KMS-11 (cell line): ENCODE data around the gene PAPPA2.
"Not testable (repeated sequence)": the region's sequence is repeated elsewhere in the genome, so short reads cannot be mapped to it uniquely, and the experiment has no call there.

Source experiments
- H2AFZ ChIP-seq: fragments of 200-600 bp; sonication (generic); 2 replicates; pipeline ENCODE4 v1.6.1; 2016; ENCODE audit warnings: antibody characterized with exemption, mixed run types, low read depth
- H3K27ac ChIP-seq: fragments of 200-600 bp; sonication (generic); 2 replicates; pipeline ENCODE4 v1.6.1; 2016; ENCODE audit warnings: mild to moderate bottlenecking, mixed run types
- H3K27me3 ChIP-seq: fragments of 200-600 bp; sonication (generic); 2 replicates; pipeline ENCODE4 v1.6.1; 2017; ENCODE audit warnings: mild to moderate bottlenecking, low read depth, mixed run types, moderate library complexity; ENCODE audit not compliant: insufficient read depth
- H3K36me3 ChIP-seq: fragments of 200-600 bp; sonication (generic); 2 replicates; pipeline ENCODE4 v1.6.1; 2017; ENCODE audit warnings: mild to moderate bottlenecking, mixed run types; ENCODE audit not compliant: insufficient read depth
- H3K4me1 ChIP-seq: fragments of 200-600 bp; sonication (generic); 2 replicates; pipeline ENCODE4 v1.6.1; 2016; ENCODE audit warnings: mild to moderate bottlenecking, low read depth, mixed run types; ENCODE audit not compliant: poor library complexity, severe bottlenecking
- H3K4me2 ChIP-seq: fragments of 200-600 bp; sonication (generic); 2 replicates; pipeline ENCODE4 v1.7.0; 2016; ENCODE audit warnings: mild to moderate bottlenecking, mixed run types
- H3K4me3 ChIP-seq: fragments of 200-600 bp; sonication (generic); IDR thresholded peaks from 2 replicates; pipeline ENCODE4 v1.6.1; 2017; ENCODE audit warnings: low read depth, low read length, mixed read lengths; ENCODE audit not compliant: insufficient read depth
- H3K79me2 ChIP-seq: fragments of 200-600 bp; sonication (generic); 2 replicates; pipeline ENCODE4 v1.6.1; 2016; ENCODE audit warnings: low read depth, mixed run types; ENCODE audit not compliant: insufficient read depth
- H3K9ac ChIP-seq: fragments of 200-600 bp; sonication (generic); 2 replicates; pipeline ENCODE4 v1.6.1; 2016; ENCODE audit warnings: mild to moderate bottlenecking, mixed run types
- H4K20me1 ChIP-seq: fragments of 200-600 bp; sonication (generic); 2 replicates; pipeline ENCODE4 v1.6.1; 2016; ENCODE audit warnings: mild to moderate bottlenecking, mixed run types; ENCODE audit not compliant: insufficient read depth
- CTCF ChIP-seq: fragments of 200-600 bp; sonication (generic); conservative IDR thresholded peaks from 2 replicates; pipeline ENCODE4 v1.6.1; 2017; ENCODE audit warnings: low read depth, mild to moderate bottlenecking, antibody characterized with exemption, low read length, moderate library complexity, mixed read lengths

Gene PAPPA2, protein sequence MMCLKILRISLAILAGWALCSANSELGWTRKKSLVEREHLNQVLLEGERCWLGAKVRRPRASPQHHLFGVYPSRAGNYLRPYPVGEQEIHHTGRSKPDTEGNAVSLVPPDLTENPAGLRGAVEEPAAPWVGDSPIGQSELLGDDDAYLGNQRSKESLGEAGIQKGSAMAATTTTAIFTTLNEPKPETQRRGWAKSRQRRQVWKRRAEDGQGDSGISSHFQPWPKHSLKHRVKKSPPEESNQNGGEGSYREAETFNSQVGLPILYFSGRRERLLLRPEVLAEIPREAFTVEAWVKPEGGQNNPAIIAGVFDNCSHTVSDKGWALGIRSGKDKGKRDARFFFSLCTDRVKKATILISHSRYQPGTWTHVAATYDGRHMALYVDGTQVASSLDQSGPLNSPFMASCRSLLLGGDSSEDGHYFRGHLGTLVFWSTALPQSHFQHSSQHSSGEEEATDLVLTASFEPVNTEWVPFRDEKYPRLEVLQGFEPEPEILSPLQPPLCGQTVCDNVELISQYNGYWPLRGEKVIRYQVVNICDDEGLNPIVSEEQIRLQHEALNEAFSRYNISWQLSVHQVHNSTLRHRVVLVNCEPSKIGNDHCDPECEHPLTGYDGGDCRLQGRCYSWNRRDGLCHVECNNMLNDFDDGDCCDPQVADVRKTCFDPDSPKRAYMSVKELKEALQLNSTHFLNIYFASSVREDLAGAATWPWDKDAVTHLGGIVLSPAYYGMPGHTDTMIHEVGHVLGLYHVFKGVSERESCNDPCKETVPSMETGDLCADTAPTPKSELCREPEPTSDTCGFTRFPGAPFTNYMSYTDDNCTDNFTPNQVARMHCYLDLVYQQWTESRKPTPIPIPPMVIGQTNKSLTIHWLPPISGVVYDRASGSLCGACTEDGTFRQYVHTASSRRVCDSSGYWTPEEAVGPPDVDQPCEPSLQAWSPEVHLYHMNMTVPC (N-terminal part only)

DNA sequence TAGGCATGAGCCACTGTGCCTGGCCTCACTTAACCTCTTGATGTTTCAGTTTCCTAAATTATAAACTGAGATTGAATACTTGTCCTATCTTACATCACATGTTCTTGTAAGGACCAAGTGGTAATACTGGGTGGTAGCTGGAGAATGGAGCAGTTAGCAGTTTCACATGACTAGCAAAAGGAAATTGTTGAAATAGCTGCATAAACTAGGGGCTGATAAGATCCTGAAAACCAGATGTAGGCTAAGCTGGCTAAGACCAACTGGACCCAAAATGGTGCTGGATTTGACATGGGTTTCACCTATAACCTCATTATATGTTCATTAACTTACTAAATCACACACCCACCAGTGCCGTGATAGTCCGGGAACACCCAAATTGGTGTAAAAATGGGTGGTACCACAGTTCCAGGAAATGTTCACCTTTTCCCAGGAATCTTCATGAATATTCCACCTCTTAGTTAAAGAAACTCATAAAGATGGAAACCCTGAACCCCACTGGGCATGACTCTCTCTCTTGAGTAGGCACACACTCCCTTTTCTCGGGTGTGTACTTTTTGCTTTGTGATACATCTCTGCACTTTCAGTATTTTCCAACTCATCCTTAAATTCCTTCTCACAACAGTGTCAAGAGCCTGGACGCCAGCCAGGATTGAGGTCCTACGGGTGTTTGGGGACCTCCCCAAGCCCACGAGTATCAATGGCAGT, at the start of gene PAPPA2:
TSS of gene PAPPA2 (plus strand) at position 502 of the 705 bp plus-strand sequence. CDS start 93,148 bp downstream, outside the sequence.
- H3K79me2 ChIP-seq, result no peaks in the 10 kb centered on the region
- no peaks in the 10 kb centered on the region for H3K36me3 ChIP-seq
- H4K20me1 ChIP-seq, result no peaks in the 10 kb centered on the region
- H3K9ac ChIP-seq, result no peak within 1 kb of the TSS
- no peaks in the 10 kb centered on the region for H3K27me3 ChIP-seq
- no peak within 1 kb of the TSS for H3K4me2 ChIP-seq
- H3K27ac ChIP-seq, result no peak within 1 kb of the TSS
- H2AFZ ChIP-seq, result no peak within 1 kb of the TSS
- H3K4me3 ChIP-seq, result no peak within 1 kb of the TSS
- TF ChIP-seq CTCF, result no peak
- H3K4me1 ChIP-seq, result no peaks in the 10 kb centered on the region

DNA sequence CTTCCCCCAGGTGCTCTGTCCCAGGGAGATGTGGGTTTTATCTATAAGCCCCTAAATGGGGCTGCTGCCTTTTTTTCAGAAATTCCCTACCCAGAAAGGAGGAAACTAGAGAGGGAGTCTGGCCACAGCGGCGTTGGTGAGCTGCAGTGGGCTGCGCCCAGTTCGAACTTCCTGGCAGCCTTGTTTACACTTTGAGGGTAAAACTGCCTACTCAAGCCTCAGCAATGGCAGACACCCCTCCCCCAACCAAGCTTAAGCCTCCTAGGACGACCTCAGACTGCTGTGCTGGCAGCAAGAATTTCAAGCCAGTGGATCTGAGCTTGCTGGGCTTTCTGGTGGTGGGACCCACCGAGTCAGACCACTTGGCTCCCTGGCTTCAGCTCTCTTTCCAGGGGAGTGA, 46.2 kb upstream of the PAPPA2 start:
- Histone ChIP-seq H4K20me1 (no peaks in the 10 kb centered on the region), H3K79me2 (no peaks in the 10 kb centered on the region), H3K4me3 (no peak overlapping the region), H3K27me3 (no peaks in the 10 kb centered on the region), H2AFZ (no peak overlapping the region), H3K27ac (no peak overlapping the region), H3K9ac (no peak overlapping the region), H3K36me3 (no peaks in the 10 kb centered on the region), H3K4me1 (no peaks in the 10 kb centered on the region), H3K4me2 (no peak overlapping the region)
- TF ChIP-seq CTCF, result no peak

GRCh38 chr1:176419608-176420007, 43.4 kb upstream of the PAPPA2 start:
- not testable (repeated sequence) for H3K36me3 ChIP-seq, H3K27ac ChIP-seq, H3K27me3 ChIP-seq, H3K79me2 ChIP-seq, H3K4me3 ChIP-seq, H4K20me1 ChIP-seq, H3K4me1 ChIP-seq, H3K9ac ChIP-seq, H3K4me2 ChIP-seq, H2AFZ ChIP-seq

- H3K4me3 ChIP-seq, result no peak overlapping the region
- no peaks in the 10 kb centered on the region for H3K27me3 ChIP-seq
- H3K36me3 ChIP-seq, result no peaks in the 10 kb centered on the region
- no peaks in the 10 kb centered on the region for H3K4me1 ChIP-seq
- no peak overlapping the region for H3K9ac ChIP-seq
- H3K4me2 ChIP-seq, result no peak overlapping the region
- H2AFZ ChIP-seq, result no peak overlapping the region
- no peak for TF ChIP-seq CTCF
- no peaks in the 10 kb centered on the region for H3K79me2 ChIP-seq
- H3K27ac ChIP-seq, result no peak overlapping the region
- H4K20me1 ChIP-seq, result no peaks in the 10 kb centered on the region
These were observed 28.7 kb upstream of the PAPPA2 start for GRCh38 chr1:176434234-176434633.
